H9 (cell line): ENCODE measurements around the gene CDC42EP3. TPM values are rescaled to one million over a fixed set of nuclear protein-coding genes. Genes with fewer than 3 reads are reported as not detected.

Experiments used
- DNase-seq: peaks from one replicate; pipeline ENCODE4 v3.0.0-alpha.2; 2017
- H2AFZ ChIP-seq: one replicate; pipeline ENCODE4 v1.6.1; 2013; ENCODE audit warnings: mild to moderate bottlenecking, low read length, control low read depth, moderate library complexity
- H2AK5ac ChIP-seq: 2 replicates; pipeline ENCODE4 v1.6.1; 2013; ENCODE audit warnings: low read length, control low read depth, mixed read lengths; ENCODE audit not compliant: insufficient read length
- H2BK120ac ChIP-seq: one replicate; pipeline ENCODE4 v1.6.1; 2013; ENCODE audit warnings: low read depth, mild to moderate bottlenecking, low read length, control low read depth, inconsistent platforms; ENCODE audit not compliant: poor library complexity, severe bottlenecking
- H2BK12ac ChIP-seq: 2 replicates; pipeline ENCODE4 v1.6.1; 2013; ENCODE audit warnings: low read length, control low read depth, mixed read lengths, low read depth; ENCODE audit not compliant: insufficient read length
- H2BK15ac ChIP-seq: 2 replicates; pipeline ENCODE4 v1.6.1; 2013; ENCODE audit warnings: low read depth, low read length, control low read depth
- H2BK20ac ChIP-seq: one replicate; pipeline ENCODE4 v1.6.1; 2013; ENCODE audit warnings: low read depth, mild to moderate bottlenecking, low read length, control low read depth, inconsistent platforms; ENCODE audit not compliant: poor library complexity, severe bottlenecking
- H2BK5ac ChIP-seq: 2 replicates; pipeline ENCODE4 v1.6.1; 2013; ENCODE audit warnings: low read length, control low read depth, mixed read lengths; ENCODE audit not compliant: insufficient read length
- H3K14ac ChIP-seq: 2 replicates; pipeline ENCODE4 v1.6.1; 2013; ENCODE audit warnings: low read length, control low read depth; ENCODE audit not compliant: insufficient read depth
- H3K18ac ChIP-seq: 2 replicates; pipeline ENCODE4 v1.6.1; 2013; ENCODE audit warnings: low read depth, mild to moderate bottlenecking, mixed read lengths, low read length, control low read depth; ENCODE audit not compliant: insufficient read length
- H3K23ac ChIP-seq: 2 replicates; pipeline ENCODE4 v1.6.1; 2013; ENCODE audit warnings: low read length, control low read depth, mixed read lengths, low read depth; ENCODE audit not compliant: insufficient read length
- H3K23me2 ChIP-seq: 2 replicates; pipeline ENCODE4 v1.6.1; 2013; ENCODE audit warnings: low read depth, mild to moderate bottlenecking, mixed read lengths, low read length, control low read depth; ENCODE audit not compliant: insufficient read length, poor library complexity, severe bottlenecking
- H3K27ac ChIP-seq: 2 replicates; pipeline ENCODE4 v1.5.1; 2013; ENCODE audit warnings: low read length, control low read depth, mixed read lengths, low read depth; ENCODE audit not compliant: insufficient read length
- H3K27me3 ChIP-seq: 2 replicates; pipeline ENCODE4 v1.6.1; 2013; ENCODE audit warnings: low read length, control low read depth, inconsistent platforms; ENCODE audit not compliant: insufficient read depth
- H3K4ac ChIP-seq: 2 replicates; pipeline ENCODE4 v1.6.1; 2013; ENCODE audit warnings: low read depth, mild to moderate bottlenecking, control low read depth, inconsistent platforms, low read length, moderate library complexity
- H3K4me1 ChIP-seq: 2 replicates; pipeline ENCODE4 v1.6.1; 2013; ENCODE audit warnings: low read length, control low read depth, inconsistent platforms; ENCODE audit not compliant: insufficient read depth
- H3K4me2 ChIP-seq: 2 replicates; pipeline ENCODE4 v1.6.1; 2013; ENCODE audit warnings: low read length, control low read depth, mixed read lengths; ENCODE audit not compliant: insufficient read length, insufficient read depth
- H3K56ac ChIP-seq: 2 replicates; pipeline ENCODE4 v1.6.1; 2013; ENCODE audit warnings: low read depth, mild to moderate bottlenecking, mixed read lengths, low read length, control low read depth; ENCODE audit not compliant: insufficient read length
- H3K79me1 ChIP-seq: 2 replicates; pipeline ENCODE4 v1.6.1; 2013; ENCODE audit warnings: low read depth, mild to moderate bottlenecking, moderate library complexity, low read length, control low read depth, inconsistent platforms; ENCODE audit not compliant: insufficient read depth, poor library complexity, severe bottlenecking
- H3K79me2 ChIP-seq: 2 replicates; pipeline ENCODE4 v1.6.1; 2013; ENCODE audit warnings: low read length, control low read depth, inconsistent platforms; ENCODE audit not compliant: insufficient read depth
- H3K9ac ChIP-seq: 2 replicates; pipeline ENCODE4 v1.6.1; 2013; ENCODE audit warnings: low read length, control low read depth, mixed read lengths; ENCODE audit not compliant: insufficient read length; ENCODE audit errors: extremely low read depth
- H3K9me3 ChIP-seq: one replicate; pipeline ENCODE4 v1.6.1; 2013; ENCODE audit warnings: low read depth, low read length, inconsistent platforms; ENCODE audit not compliant: control insufficient read depth
- H3T11ph ChIP-seq: one replicate; pipeline ENCODE4 v1.6.1; 2013; ENCODE audit warnings: mild to moderate bottlenecking, low read length, control low read depth, inconsistent platforms
- H4K20me1 ChIP-seq: one replicate; pipeline ENCODE4 v1.6.1; 2013; ENCODE audit not compliant: control insufficient read depth, insufficient read length, insufficient read depth
- H4K5ac ChIP-seq: 2 replicates; pipeline ENCODE4 v1.6.1; 2013; ENCODE audit warnings: low read depth, mild to moderate bottlenecking, mixed read lengths, low read length, control low read depth; ENCODE audit not compliant: insufficient read length
- H4K8ac ChIP-seq: replicated peaks from 2 replicates; pipeline ENCODE4 v1.6.1; 2013; ENCODE audit warnings: low read length, control low read depth, mixed read lengths, low read depth; ENCODE audit not compliant: insufficient read length
- H4K91ac ChIP-seq: 2 replicates; pipeline ENCODE4 v1.6.1; 2013; ENCODE audit warnings: low read depth, mild to moderate bottlenecking, moderate library complexity, mixed read lengths, low read length, control low read depth; ENCODE audit not compliant: insufficient read length
- H3K27ac Mint-ChIP-seq, 3 experiments: 2 replicates in 2 of 3; 3 replicates in 1 of 3; pipeline ENCODE4 v1.8.0; 2020 to 2021; ENCODE audit warnings: mixed read lengths in 3 of 3, mild to moderate bottlenecking in 1 of 3, moderate library complexity in 1 of 3
- H3K27me3 Mint-ChIP-seq: 2 replicates; pipeline ENCODE4 v1.8.0; 2021; ENCODE audit warnings: low read depth, mild to moderate bottlenecking, moderate library complexity, mixed read lengths
- H3K36me3 Mint-ChIP-seq, 3 experiments: 2 replicates in 2 of 3; 3 replicates in 1 of 3; pipeline ENCODE4 v1.8.0; 2020 to 2021; ENCODE audit warnings: low read depth in 3 of 3, mixed read lengths in 3 of 3; ENCODE audit not compliant: insufficient read depth in 1 of 3
- H3K4me1 Mint-ChIP-seq, 2 experiments: 2 replicates each; pipeline ENCODE4 v1.8.0; 2020; ENCODE audit warnings: mixed read lengths in 2 of 2
- H3K4me3 Mint-ChIP-seq, 2 experiments: 2 replicates in 1 of 2; 3 replicates in 1 of 2; pipeline ENCODE4 v1.8.0; 2020 to 2021; ENCODE audit warnings: mild to moderate bottlenecking in 2 of 2, mixed read lengths in 2 of 2, moderate library complexity in 1 of 2
- H3K9me3 Mint-ChIP-seq, 2 experiments: 2 replicates in 1 of 2; 3 replicates in 1 of 2; pipeline ENCODE4 v1.8.0; 2020; ENCODE audit warnings: mild to moderate bottlenecking in 2 of 2, mixed read lengths in 2 of 2, moderate library complexity in 1 of 2
- CTCF ChIP-seq: fragments of 200-600 bp; sonication (generic); conservative IDR thresholded peaks from 3 replicates; pipeline ENCODE4 v1.8.0; 2021; ENCODE audit warnings: antibody characterized with exemption, mild to moderate bottlenecking
- WGBS: extraction: QIAGEN DNeasy Blood & Tissue Kit; methylation state at CpG from one replicate; pipeline ENCODE4 v1.1.7; 2013; ENCODE audit warnings: missing lambda C conversion rate, low lambda C conversion rate, mixed read lengths; ENCODE audit not compliant: insufficient read length; ENCODE audit errors: extremely low coverage; 5-methylcytosine and 5-hydroxymethylcytosine counted together
- total RNA-seq: library from RNA; stranded (reverse); gene quantifications from 2 replicates; pipeline ENCODE4 v1.2.1, GENCODE V29; 2021

Gene CDC42EP3
- total RNA-seq, 1 experiment from 2014 or later, result 61.5 TPM

- H3K27me3 Mint-ChIP-seq, result peaks cover 2% of the 10 kb centered on the region; the same call in 1 of the 2 replicates
- peak overlapping the region; percentile 43 to 68; a peak in 4 of 5 replicates for H3K4me3 Mint-ChIP-seq
Observed at GRCh38 chr2:37654419-37654818, 17.0 kb downstream of the CDC42EP3 start.

More at GRCh38 chr2:37654419-37654818, 17.0 kb downstream of the CDC42EP3 start:
- Histone ChIP-seq H4K8ac (no peak overlapping the region), H3K23ac (no peak overlapping the region), H3K23me2 (no peaks in the 10 kb centered on the region), H3K9ac (no peak overlapping the region), H3T11ph (no peak overlapping the region), H3K4me1 (peaks cover 41% of the 10 kb centered on the region), H3K9me3 (no peaks in the 10 kb centered on the region), H3K18ac (no peak overlapping the region), H3K79me1 (peaks cover 9% of the 10 kb centered on the region), H3K27me3 (peaks cover 2% of the 10 kb centered on the region; the same call in 1 of the 2 replicates), H3K56ac (no peak overlapping the region), H2BK120ac (no peak overlapping the region), H2AK5ac (no peak overlapping the region), H4K91ac (no peak overlapping the region), H4K20me1 (no peaks in the 10 kb centered on the region), H4K5ac (no peak overlapping the region), H3K4ac (no peak overlapping the region), H2BK15ac (no peak overlapping the region), H3K27ac (no peak overlapping the region), H2BK20ac (no peak overlapping the region), H2BK5ac (no peak overlapping the region), H3K14ac (no peak overlapping the region), H3K4me2 (peak overlapping the region; percentile 23), H2BK12ac (peak overlapping the region; percentile 28), H2AFZ (no peak overlapping the region), H3K79me2 (peaks cover 15% of the 10 kb centered on the region; the same call in 1 of the 2 replicates)
- Mint-ChIP-seq H3K4me1 (peaks cover 83% of the 10 kb centered on the region in 2 experiments), H3K9me3 (no peaks in the 10 kb centered on the region; a peak in 1 of 5 replicates), H3K36me3 (peaks cover 17 to 45% (median 25%) of the 10 kb centered on the region in 3 experiments), H3K27ac (peak overlapping the region in 2 of 3 experiments; percentile 22 to 94; a peak in 4 of 7 replicates)
- WGBS, result no CpG with 5 or more reads among the region's 8 CpGs
- DNase-seq, result no peak
- no peak for TF ChIP-seq CTCF
